Activated T-helper 17 cell treated with anti-CD3 and anti-CD28 coated beads, Interleukin-2, amount 50 U/mL, for 72 hours (primary cell): ENCODE data around the gene ADAM12. TPM values are rescaled to one million over a fixed set of nuclear protein-coding genes. Genes with fewer than 3 reads are reported as not detected.

Source experiments
- ATAC-seq: fragments of 150-1000 bp; cut with Tn5 transposase; replicated peaks from 2 replicates; pipeline ENCODE4 v1.10.0; 2021; ENCODE audit warnings: mild to moderate bottlenecking, moderate library complexity
- H3K27ac Mint-ChIP-seq: one replicate; pipeline ENCODE4 v1.8.0; 2022; ENCODE audit warnings: mixed read lengths
- H3K27me3 Mint-ChIP-seq: one replicate; pipeline ENCODE4 v1.8.0; 2022; ENCODE audit warnings: mixed read lengths
- H3K36me3 Mint-ChIP-seq: one replicate; pipeline ENCODE4 v1.8.0; 2022; ENCODE audit warnings: low read depth, mild to moderate bottlenecking, mixed read lengths
- H3K4me1 Mint-ChIP-seq: one replicate; pipeline ENCODE4 v1.8.0; 2022; ENCODE audit warnings: mixed read lengths
- H3K4me3 Mint-ChIP-seq: one replicate; pipeline ENCODE4 v1.8.0; 2022; ENCODE audit warnings: mild to moderate bottlenecking, mixed read lengths
- H3K9me3 Mint-ChIP-seq: one replicate; pipeline ENCODE4 v1.8.0; 2022; ENCODE audit warnings: mixed read lengths
- total RNA-seq, 2 donors: library from RNA; stranded (reverse); gene quantifications; one replicate each; pipeline ENCODE4 v1.2.3, GENCODE V29; 2022

ADAM12 gene
- total RNA-seq, 2 donors from 2014 or later: 8.4 to 25.5 TPM

GRCh38 chr10:126239844-126240243 is 148.4 kb downstream of the ADAM12 start:
- Mint-ChIP-seq H3K36me3 (no peaks in the 10 kb centered on the region), H3K4me3 (no peak overlapping the region), H3K27me3 (no peaks in the 10 kb centered on the region), H3K4me1 (no peaks in the 10 kb centered on the region), H3K9me3 (peaks cover 5% of the 10 kb centered on the region), H3K27ac (no peak overlapping the region)
- ATAC-seq: no peak

DNA sequence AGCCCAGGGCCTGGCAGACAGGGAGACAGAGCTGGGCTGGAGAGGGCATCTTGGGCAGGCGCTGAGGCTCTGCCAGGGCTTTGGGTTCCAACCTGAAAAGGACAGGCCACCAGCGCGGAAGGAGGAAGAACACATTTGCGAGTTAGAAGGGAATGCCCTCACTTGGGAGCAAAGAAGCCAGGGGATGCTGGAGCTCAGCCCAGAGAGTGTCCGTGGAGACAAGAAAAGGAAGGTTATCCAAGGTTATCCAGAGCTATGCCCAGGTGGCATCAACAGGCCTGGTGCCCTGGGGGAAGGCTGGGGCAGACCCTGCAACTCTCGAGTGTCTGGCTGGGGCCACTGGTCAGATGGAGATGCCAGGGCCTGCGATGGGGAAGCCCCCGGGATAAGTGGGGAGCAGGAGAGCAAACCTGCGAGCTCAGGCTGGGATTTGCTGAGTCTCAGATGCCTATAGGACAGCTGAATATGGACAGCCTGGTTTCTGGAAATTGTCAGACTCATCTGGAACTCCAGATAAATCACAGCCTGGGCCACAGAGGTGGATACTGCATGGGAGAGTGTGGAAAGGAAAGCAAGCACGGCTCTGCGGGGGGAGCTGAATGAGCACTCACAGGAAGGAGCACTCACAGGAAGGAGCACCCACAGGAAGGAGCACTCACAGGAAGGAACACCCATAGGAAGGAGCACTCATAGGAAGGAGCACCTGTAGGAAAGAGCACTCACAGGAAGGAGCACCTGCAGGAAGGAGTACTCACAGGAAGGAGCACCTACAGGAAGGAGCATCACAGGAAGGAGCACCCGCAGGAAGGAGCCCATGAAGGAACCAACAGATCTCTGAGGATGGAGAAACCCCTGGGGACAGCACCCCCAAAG is 152.1 kb downstream of the ADAM12 start:
- no peak overlapping the region for H3K27ac Mint-ChIP-seq
- H3K36me3 Mint-ChIP-seq: no peaks in the 10 kb centered on the region
- H3K4me1 Mint-ChIP-seq: no peaks in the 10 kb centered on the region
- H3K27me3 Mint-ChIP-seq: no peaks in the 10 kb centered on the region
- H3K9me3 Mint-ChIP-seq: peaks cover 5% of the 10 kb centered on the region
- no peak for ATAC-seq
- no peak overlapping the region for H3K4me3 Mint-ChIP-seq

- H3K9me3 Mint-ChIP-seq: peaks cover 5% of the 10 kb centered on the region
- no peaks in the 10 kb centered on the region for H3K36me3 Mint-ChIP-seq
- H3K27ac Mint-ChIP-seq: no peak overlapping the region
- no peak overlapping the region for H3K4me3 Mint-ChIP-seq
- no peaks in the 10 kb centered on the region for H3K27me3 Mint-ChIP-seq
- no peak for ATAC-seq
- no peaks in the 10 kb centered on the region for H3K4me1 Mint-ChIP-seq
Observed at GRCh38 chr10:126235091-126235978, 152.9 kb downstream of the ADAM12 start.

DNA sequence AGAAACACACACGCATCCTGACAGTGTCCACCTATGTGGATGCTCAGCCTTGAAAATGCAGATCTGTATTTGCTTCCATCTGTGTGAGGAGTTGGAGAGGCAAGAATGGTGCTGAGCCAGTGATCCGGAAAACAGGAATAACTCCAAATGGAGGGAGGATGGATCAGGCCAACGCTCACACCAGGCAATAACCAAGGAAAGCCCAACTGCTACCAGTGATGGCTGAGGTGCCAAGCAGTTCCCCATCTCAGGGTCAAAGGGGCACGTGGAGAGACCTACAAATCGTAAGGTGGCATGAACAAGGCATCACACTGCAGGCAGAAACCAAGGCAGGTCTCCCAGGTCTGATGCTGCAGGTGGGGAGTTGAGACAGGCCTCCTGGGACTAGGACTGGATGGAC is 153.6 kb downstream of the ADAM12 start:
- no peaks in the 10 kb centered on the region for H3K36me3 Mint-ChIP-seq
- H3K27me3 Mint-ChIP-seq: no peaks in the 10 kb centered on the region
- no peaks in the 10 kb centered on the region for H3K4me1 Mint-ChIP-seq
- H3K9me3 Mint-ChIP-seq: peaks cover 5% of the 10 kb centered on the region
- no peak overlapping the region for H3K4me3 Mint-ChIP-seq
- ATAC-seq: no peak
- H3K27ac Mint-ChIP-seq: no peak overlapping the region

GRCh38 chr10:126233182-126234148 is 154.8 kb downstream of the ADAM12 start:
- no peak for ATAC-seq
- Mint-ChIP-seq H3K27me3 (no peaks in the 10 kb centered on the region), H3K4me1 (no peaks in the 10 kb centered on the region), H3K27ac (no peak overlapping the region), H3K4me3 (no peak overlapping the region), H3K9me3 (peaks cover 5% of the 10 kb centered on the region), H3K36me3 (no peaks in the 10 kb centered on the region)

DNA sequence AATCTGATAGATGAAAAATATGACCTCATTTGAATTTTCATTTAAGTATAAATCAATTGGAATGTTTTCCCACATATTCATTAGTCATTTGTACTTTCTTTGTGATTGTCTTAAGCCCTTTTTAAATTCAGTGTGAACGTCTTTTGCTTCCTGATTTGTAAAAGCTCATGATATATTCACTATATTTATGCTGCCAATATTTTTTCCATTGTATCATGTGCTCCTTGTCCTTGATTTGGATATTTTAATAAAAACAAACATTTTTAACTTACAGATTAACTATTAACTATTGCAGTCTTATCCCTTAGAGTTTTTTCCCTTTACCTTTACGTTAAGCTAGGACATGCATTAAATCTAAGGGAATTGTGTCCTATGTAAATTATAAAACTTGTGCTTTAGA is 157.7 kb downstream of the ADAM12 start:
- Mint-ChIP-seq H3K27me3 (no peaks in the 10 kb centered on the region), H3K4me1 (no peaks in the 10 kb centered on the region), H3K36me3 (no peaks in the 10 kb centered on the region), H3K27ac (no peak overlapping the region), H3K4me3 (no peak overlapping the region), H3K9me3 (no peaks in the 10 kb centered on the region)
- no peak for ATAC-seq

DNA sequence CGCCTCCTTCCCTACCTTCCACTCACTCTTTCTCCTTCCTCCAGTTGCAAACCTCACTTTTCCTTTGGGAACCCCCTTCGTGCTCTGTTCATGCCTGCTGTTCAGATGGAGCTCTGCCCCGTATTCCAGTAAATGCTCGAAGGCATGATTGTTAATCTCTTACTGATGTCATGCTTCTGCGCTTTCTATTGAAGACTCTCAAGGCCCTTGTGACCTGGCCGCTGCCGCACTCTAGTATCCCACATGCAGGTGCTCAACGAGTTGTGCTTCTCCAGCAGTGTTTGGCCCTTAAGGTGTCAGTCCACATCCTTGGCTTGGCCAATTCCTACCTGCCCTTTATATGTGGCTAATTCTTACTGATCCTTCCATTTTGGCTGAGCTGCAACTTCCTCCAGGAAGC is 158.6 kb downstream of the ADAM12 start:
- Mint-ChIP-seq H3K9me3 (no peaks in the 10 kb centered on the region), H3K36me3 (no peaks in the 10 kb centered on the region), H3K4me1 (no peaks in the 10 kb centered on the region), H3K4me3 (no peak overlapping the region), H3K27me3 (no peaks in the 10 kb centered on the region), H3K27ac (no peak overlapping the region)
- no peak for ATAC-seq

- Mint-ChIP-seq H3K9me3 (no peaks in the 10 kb centered on the region), H3K4me3 (no peak overlapping the region), H3K36me3 (no peaks in the 10 kb centered on the region), H3K4me1 (no peaks in the 10 kb centered on the region), H3K27me3 (no peaks in the 10 kb centered on the region), H3K27ac (no peak overlapping the region)
- ATAC-seq: no peak
Observed at GRCh38 chr10:126227762-126228134, 160.5 kb downstream of the ADAM12 start.

- Mint-ChIP-seq H3K27me3 (no peaks in the 10 kb centered on the region), H3K27ac (no peak overlapping the region), H3K9me3 (no peaks in the 10 kb centered on the region), H3K4me1 (no peaks in the 10 kb centered on the region), H3K4me3 (no peak overlapping the region), H3K36me3 (no peaks in the 10 kb centered on the region)
- no peak for ATAC-seq
Observed at GRCh38 chr10:126226988-126227761, 161.1 kb downstream of the ADAM12 start.

DNA sequence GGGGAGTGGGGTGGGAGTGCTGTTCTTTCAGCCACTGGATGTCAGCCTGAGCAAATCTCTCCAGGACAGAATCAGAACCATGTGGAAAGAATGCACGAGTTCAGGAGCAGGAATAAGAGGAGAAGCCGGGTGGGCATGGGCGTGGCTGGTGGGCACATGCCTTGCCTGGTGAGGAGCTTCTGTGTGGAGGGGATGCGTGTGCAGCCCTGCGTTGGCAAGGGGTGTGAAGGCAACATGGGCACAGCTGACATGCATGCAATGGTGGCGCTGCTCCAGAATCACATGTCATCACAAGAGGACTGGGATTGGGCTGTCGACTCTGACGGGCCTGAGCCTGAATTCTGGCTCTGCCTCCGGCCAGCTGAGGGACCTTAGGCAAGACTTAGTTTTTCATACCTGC is 162.1 kb downstream of the ADAM12 start:
- Mint-ChIP-seq H3K4me3 (no peak overlapping the region), H3K9me3 (no peaks in the 10 kb centered on the region), H3K4me1 (no peaks in the 10 kb centered on the region), H3K36me3 (no peaks in the 10 kb centered on the region), H3K27ac (no peak overlapping the region), H3K27me3 (no peaks in the 10 kb centered on the region)
- no peak for ATAC-seq

DNA sequence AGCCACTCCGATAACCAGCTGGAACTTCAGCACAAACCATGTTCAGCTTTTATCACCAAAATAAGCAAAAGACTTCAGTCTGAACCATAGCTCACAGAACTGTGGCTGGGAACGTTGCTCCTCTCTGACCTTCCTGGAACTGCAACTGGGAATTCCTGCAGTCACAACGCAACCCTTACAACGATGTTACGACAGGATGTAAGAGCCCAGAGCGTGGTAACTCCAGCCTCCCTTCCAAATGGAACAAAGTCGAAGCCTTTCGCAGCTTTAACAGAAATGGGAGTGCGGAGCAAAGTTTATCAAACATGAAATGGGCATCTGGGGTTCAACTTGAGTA is 162.6 kb downstream of the ADAM12 start:
- H3K27ac Mint-ChIP-seq: no peak overlapping the region
- no peaks in the 10 kb centered on the region for H3K36me3 Mint-ChIP-seq
- no peak for ATAC-seq
- H3K4me3 Mint-ChIP-seq: no peak overlapping the region
- no peaks in the 10 kb centered on the region for H3K27me3 Mint-ChIP-seq
- H3K9me3 Mint-ChIP-seq: no peaks in the 10 kb centered on the region
- H3K4me1 Mint-ChIP-seq: no peaks in the 10 kb centered on the region

DNA sequence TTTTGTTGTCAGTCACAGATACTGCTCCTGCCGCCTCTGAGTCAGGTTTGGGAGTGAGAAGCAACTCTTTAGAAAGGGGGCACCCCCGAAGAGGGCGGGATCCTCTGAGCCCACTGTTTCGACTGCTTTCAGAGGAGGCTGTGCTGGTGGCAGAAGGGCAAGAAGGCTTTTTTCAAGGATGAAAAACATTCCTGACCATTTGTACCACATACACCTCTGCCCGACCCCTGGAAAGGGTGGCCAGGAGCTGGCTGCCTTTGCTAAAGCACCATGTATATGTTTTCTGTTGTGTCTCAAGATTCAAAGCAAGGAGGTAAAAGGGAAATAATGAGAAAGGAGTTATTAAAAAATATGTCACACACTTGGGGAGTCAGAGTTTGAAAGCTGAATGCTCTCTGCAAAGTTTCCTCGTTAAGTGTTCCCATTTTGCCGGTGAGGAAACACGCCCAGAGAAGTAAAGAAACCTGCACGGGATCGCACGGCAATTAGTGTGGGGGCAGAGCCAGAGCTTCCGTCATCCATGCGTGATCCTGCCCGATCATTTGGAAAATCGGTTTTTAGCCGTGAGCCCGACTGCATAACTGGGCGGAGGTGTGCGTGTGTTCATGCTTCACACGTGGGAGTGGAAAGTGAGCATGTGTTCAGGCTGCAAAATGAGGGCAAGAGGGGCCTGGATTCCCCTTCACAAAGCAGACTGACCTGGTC is 163.2 kb downstream of the ADAM12 start:
- Mint-ChIP-seq H3K27me3 (no peaks in the 10 kb centered on the region), H3K4me1 (no peaks in the 10 kb centered on the region), H3K36me3 (no peaks in the 10 kb centered on the region), H3K27ac (no peak overlapping the region), H3K9me3 (no peaks in the 10 kb centered on the region), H3K4me3 (no peak overlapping the region)
- ATAC-seq: no peak

DNA sequence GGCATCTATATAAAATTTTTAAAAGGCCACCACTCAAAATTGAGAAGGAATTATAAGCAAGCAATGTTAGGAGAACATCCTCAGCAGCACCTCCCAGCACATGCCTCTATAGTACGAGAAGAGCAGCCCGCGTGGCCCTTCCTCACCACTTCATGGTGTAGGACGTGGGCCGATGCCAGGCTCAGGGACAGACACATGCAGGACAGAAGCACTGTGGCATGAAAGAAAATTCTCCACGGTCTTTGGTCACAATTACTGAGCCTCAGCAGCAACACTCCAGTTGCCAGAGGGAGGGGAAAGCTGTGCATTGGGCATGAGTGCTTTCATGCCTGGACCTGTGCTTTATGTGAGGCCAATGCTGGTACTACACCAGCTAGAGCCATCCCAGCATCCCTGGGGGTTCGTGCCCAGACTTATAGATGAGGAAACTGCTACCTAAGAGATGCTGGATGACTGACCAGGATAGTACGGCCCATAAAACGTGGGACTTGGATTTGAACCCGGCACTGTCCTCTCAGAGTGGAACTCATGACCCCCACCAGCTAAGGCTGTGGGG is 164.7 kb downstream of the ADAM12 start:
- Mint-ChIP-seq H3K4me3 (no peak overlapping the region), H3K4me1 (no peaks in the 10 kb centered on the region), H3K36me3 (no peaks in the 10 kb centered on the region), H3K27ac (no peak overlapping the region), H3K9me3 (no peaks in the 10 kb centered on the region), H3K27me3 (no peaks in the 10 kb centered on the region)
- no peak for ATAC-seq
